Adrenal gland (tissue), 12 donors: Measurements from ENCODE around the gene LRRC14B. TPM values are rescaled to one million over a fixed set of nuclear protein-coding genes. Genes with fewer than 3 reads are reported as not detected.

ENCODE experiments used
- DNase-seq, 7 donors: peaks; one replicate each; pipeline ENCODE4 v3.0.0-alpha.2; 2019 to 2020
- H3K27ac ChIP-seq, 5 donors: fragments of 200-600 bp; sonication (generic) in 4 of 5; 1 replicate in 3 of 5; 2 replicates in 2 of 5; pipeline versions ENCODE4 v1.5.1 to v1.8.0; 2016 to 2020; ENCODE audit warnings: mild to moderate bottlenecking in 1 of 5
- H3K27me3 ChIP-seq: fragments of 200-600 bp; 2 replicates; pipeline ENCODE4 v1.8.0; 2021
- H3K36me3 ChIP-seq, 2 donors: fragments of 200-600 bp; replicated peaks in 1 of 2; 1 replicate in 1 of 2; 2 replicates in 1 of 2; pipeline versions ENCODE4 v1.5.1 to v1.8.0; 2018 to 2022
- H3K4me1 ChIP-seq, 2 donors: fragments of 200-600 bp; replicated peaks in 1 of 2; 1 replicate in 1 of 2; 2 replicates in 1 of 2; pipeline versions ENCODE4 v1.5.1 to v1.8.0; 2018 to 2021
- H3K4me3 ChIP-seq, 4 donors: fragments of 200-600 bp; sonication (generic) in 3 of 4; one replicate each; pipeline ENCODE4 v1.5.1; 2016 to 2018
- H3K9me3 ChIP-seq, 3 donors: fragments of 200-600 bp; sonication (generic) in 1 of 3; replicated peaks in 1 of 3; 1 replicate in 2 of 3; 2 replicates in 1 of 3; pipeline versions ENCODE4 v1.5.1 to v1.8.0; 2016 to 2021
- CTCF ChIP-seq, 6 experiments: fragments of 450-650 bp in 4 of 6; fragments of 200-600 bp in 2 of 6; sonication (generic) in 1 of 6; IDR thresholded peaks; 1 replicate in 5 of 6; 2 replicates in 1 of 6; pipeline versions ENCODE4 v1.5.1 to v1.8.0; 2016 to 2021; ENCODE audit warnings: antibody characterized with exemption in 6 of 6, mild to moderate bottlenecking in 2 of 6, moderate library complexity in 1 of 6
- POLR2A ChIP-seq, 2 donors: fragments of 450-650 bp; IDR thresholded peaks; one replicate each; pipeline ENCODE4 v1.6.1; 2017; ENCODE audit warnings: antibody characterized with exemption in 2 of 2, mild to moderate bottlenecking in 2 of 2, moderate library complexity in 1 of 2
- WGBS, 4 donors: extraction: QIAGEN DNeasy Blood & Tissue Kit in 2 of 4; methylation state at CpG; one replicate each; pipeline versions ENCODE4 v1.1.5 to v1.1.7; 2013 to 2017; 5-methylcytosine and 5-hydroxymethylcytosine counted together
- intact Hi-C, 2 donors: fragments of 100-400 bp; cut with DNase I; formaldehyde crosslinking; loops; one replicate each; pipeline versions ENCODE4 v1.14.1 to v1.15.0; 2022 to 2023
- polyA plus RNA-seq, 3 donors: library from polyadenylated mRNA; stranded (reverse); fragments of 200-250 nt in 2 of 3; fragments of 350-450 nt in 1 of 3; fragmentation: Illumina TruSeq in 1 of 3; extraction: RNeasy Lipid Tissue Mini Kit (QIAGEN cat#74804) in 1 of 3; gene quantifications; one replicate each; pipeline ENCODE4 v1.2.3, GENCODE V29; 2013 to 2014
- total RNA-seq, 9 donors: library from RNA; depleted of rRNA in 4 of 9; stranded (reverse); fragments of >200 nt in 4 of 9; fragments of 120-200 nt in 1 of 9; fragmentation: NEBNext Ultra II Directional in 1 of 9; extraction: Animal tissue kit (Norgen Biotek cat#: 25700) in 1 of 9; gene quantifications; one replicate each; pipeline versions ENCODE4 v1.1.0 to v1.2.4, GENCODE V29; 2013 to 2023
- donor health status: healthy with polysubstance abuse.
- donor health status: Bipolar disorder and iron deficiency.
- donor health status: DM: yes; HTN: yes; CAD: no.
- donor health status: DM: no; HTN: no; CAD: no.
- donor health status: DM: no; HTN: no; CAD: no.
- donor health status: DM: yes; HTN: yes; CAD: no.

LRRC14B gene
- total and polyA plus RNA-seq, 12 donors = 0.11 TPM; not detected in 11

GRCh38 chr5:161803-162110 is 29.5 kb upstream of the LRRC14B start:
- intact Hi-C loops = no loop called here
- Histone ChIP-seq H3K36me3 (no peaks in the 10 kb centered on the region), H3K4me3 (no peak overlapping the region), H3K27me3 (no peaks in the 10 kb centered on the region), H3K27ac (no peak overlapping the region), H3K9me3 (no peaks in the 10 kb centered on the region), H3K4me1 (no peaks in the 10 kb centered on the region)
- DNase-seq = peak in 1 of 7 donors; percentile 4
- 81 to 93% (median 91%) methylated on average over 11 to 17 of the region's 17 CpGs; no CpG with 5 or more reads in 1 of the 4 donors for WGBS, 4 donors
- TF ChIP-seq CTCF (IDR thresholded peaks at IDR 0.05) = no peak
- TF ChIP-seq POLR2A (IDR thresholded peaks at IDR 0.05) = no peak

GRCh38 chr5:162190-162564 is 29.1 kb upstream of the LRRC14B start:
- Histone ChIP-seq H3K27ac (no peak overlapping the region), H3K9me3 (no peaks in the 10 kb centered on the region), H3K4me1 (no peaks in the 10 kb centered on the region), H3K27me3 (no peaks in the 10 kb centered on the region), H3K36me3 (no peaks in the 10 kb centered on the region), H3K4me3 (no peak overlapping the region)
- WGBS, 4 donors = 79 to 100% (median 87%) methylated on average over 3 to 19 of the region's 19 CpGs
- no peak for TF ChIP-seq POLR2A (IDR thresholded peaks at IDR 0.05)
- no peak for TF ChIP-seq CTCF (IDR thresholded peaks at IDR 0.05)
- DNase-seq = peak in 1 of 7 donors; percentile 3
- intact Hi-C loops = no loop called here

- Histone ChIP-seq H3K27me3 (no peaks in the 10 kb centered on the region), H3K27ac (no peak overlapping the region), H3K4me1 (no peaks in the 10 kb centered on the region), H3K36me3 (no peaks in the 10 kb centered on the region), H3K9me3 (no peaks in the 10 kb centered on the region), H3K4me3 (no peak overlapping the region)
- 86 to 95% (median 91%) methylated on average over 7 to 23 of the region's 23 CpGs for WGBS, 4 donors
- TF ChIP-seq CTCF (IDR thresholded peaks at IDR 0.05) (no peak), POLR2A (IDR thresholded peaks at IDR 0.05) (no peak)
- DNase-seq = peak in 1 of 7 donors; percentile 1
- intact Hi-C loops = no loop called here
Observed at GRCh38 chr5:162565-163337, 28.5 kb upstream of the LRRC14B start.

GRCh38 chr5:163338-163620 is 28.0 kb upstream of the LRRC14B start:
- WGBS, 4 donors = 81 to 87% (median 82%) methylated on average over 6 to 7 of the region's 7 CpGs
- Histone ChIP-seq H3K36me3 (no peaks in the 10 kb centered on the region), H3K4me3 (no peak overlapping the region), H3K27ac (no peak overlapping the region), H3K9me3 (no peaks in the 10 kb centered on the region), H3K27me3 (no peaks in the 10 kb centered on the region), H3K4me1 (no peaks in the 10 kb centered on the region)
- TF ChIP-seq CTCF (IDR thresholded peaks at IDR 0.05) (no peak), POLR2A (IDR thresholded peaks at IDR 0.05) (no peak)
- intact Hi-C loops = no loop called here
- DNase-seq = peak in 1 of 7 donors; percentile 6
